ENCODE data around the gene ARHGAP31.
"Not testable (repeated sequence)": the region's sequence is repeated elsewhere in the genome, so short reads cannot be mapped to it uniquely, and the experiment has no call there.

ARHGAP31 gene

DNA sequence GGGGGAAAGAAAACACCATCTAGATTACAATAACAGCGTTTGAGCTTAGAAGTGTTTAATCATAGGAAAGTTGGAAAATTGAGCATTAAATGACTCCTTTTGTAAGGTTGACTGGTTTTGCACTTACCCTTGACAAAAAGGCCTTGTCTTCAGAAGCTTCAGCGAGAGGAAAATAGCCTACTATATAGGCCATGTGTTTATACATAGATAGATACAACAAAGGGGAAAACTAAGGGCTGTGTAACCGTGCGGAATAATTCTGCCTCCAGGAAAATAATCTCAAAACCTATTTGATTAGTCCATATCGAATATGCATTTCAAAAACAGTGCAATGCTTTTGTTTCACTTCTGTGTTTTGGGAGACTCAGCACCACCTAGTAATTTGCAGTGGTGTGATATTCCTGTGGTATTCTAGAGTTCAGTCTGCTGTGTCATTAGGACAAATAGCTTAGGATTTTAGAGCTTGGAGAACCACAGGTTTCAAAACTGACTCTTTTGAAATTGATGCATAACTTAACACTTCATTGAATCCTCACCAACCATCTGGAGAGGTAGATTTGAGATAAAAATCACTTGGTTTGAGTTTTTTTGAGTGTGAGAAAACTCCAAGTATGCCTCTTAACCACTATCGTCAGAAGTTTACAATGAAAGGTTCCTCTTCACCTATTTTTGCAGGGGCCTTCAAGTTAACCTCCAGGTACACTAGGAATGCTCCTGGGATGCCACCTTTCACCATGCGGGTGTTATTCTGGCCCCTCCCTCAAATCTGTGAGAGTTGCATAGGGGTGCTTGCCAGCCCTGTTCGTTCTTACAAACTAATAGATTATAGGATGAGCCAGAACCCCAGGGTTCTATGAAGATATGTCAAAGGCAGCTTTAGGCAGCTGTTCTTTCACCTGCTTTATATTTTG lies 1.9 kb downstream of the ARHGAP31 start:
- no peak for DNase-seq (ENCODE audit: low spot score)

DNA sequence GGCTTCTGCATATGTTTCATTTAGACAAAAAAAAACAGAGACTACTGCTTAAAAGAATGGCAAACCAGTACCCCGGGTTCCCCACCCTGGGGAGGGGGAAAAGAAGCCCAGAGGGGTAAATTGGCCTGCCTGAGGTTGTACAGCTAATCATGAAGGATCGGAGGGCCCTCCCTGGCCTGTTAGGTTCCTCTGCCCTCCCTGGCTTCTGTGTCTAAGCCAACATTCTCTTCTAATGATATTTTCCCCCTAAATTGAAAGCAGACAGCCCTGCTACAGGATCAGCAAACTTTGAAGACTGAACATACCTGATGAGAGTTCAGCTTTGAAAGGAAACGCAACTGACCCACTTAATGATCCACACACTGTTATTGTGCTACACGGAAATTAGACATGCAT lies 2.5 kb downstream of the ARHGAP31 start:
- DNase-seq (ENCODE audit: low spot score): no peak

DNA sequence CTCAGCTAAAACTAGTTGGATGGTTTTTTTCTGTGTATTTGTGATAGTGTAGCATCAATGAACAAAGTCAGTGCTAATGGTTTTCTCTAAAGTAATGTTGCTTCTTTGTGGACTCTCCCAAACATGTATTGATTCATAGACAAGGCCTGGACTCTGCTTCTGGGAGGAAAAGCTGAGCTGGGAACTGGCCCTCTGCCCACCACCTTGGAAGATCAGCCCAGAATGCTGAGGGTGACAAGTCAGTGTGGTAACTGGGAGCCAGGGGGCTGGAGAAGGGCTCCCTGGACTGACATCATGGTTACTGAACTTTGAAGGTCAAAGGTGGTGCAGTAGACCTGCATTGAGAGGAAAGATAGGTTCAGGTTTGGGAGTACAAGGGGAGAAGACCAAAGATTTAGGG lies 3.0 kb downstream of the ARHGAP31 start:
- DNase-seq (ENCODE audit: low spot score): no peak

DNA sequence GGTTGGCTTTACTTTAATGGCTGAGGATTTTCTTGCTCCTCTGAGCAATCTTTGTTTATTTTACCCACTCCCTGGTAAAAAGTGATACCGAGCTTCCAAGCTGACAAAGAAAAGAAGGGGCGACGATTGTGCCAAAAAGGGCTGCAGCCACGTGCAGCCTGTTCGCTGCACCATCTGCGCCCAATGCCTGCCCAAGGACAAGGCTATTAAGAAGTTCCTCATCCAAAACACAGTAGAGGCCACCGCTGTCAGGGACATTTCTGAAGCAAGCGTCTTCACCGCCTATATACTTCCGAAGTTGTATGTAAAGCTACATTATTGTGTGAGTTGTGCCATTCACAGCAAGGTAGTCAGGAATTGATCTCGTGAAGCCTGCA lies 4.4 kb downstream of the ARHGAP31 start:
- no peak for DNase-seq (ENCODE audit: low spot score)

DNA sequence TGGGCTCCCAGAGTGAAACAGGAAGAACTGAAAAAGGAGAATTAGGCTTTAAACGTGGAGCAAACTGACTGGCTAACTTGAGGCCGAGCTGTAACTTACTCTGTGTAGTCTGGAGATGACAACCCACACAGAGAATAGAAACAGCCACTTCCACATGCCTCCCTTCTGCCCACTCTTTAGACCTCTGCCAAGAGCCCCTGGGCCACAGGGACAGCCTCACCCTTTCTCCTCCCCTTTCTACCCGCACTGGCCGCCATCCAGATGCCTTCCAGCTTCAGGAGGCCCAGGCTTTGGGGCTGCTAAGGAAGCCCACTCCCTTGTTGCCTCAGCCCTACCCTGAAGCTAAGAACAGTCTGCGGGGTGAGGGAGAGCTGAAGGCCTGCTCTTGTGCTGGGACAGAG lies 6.8 kb downstream of the ARHGAP31 start:
- DNase-seq (ENCODE audit: low spot score): no peak

DNA sequence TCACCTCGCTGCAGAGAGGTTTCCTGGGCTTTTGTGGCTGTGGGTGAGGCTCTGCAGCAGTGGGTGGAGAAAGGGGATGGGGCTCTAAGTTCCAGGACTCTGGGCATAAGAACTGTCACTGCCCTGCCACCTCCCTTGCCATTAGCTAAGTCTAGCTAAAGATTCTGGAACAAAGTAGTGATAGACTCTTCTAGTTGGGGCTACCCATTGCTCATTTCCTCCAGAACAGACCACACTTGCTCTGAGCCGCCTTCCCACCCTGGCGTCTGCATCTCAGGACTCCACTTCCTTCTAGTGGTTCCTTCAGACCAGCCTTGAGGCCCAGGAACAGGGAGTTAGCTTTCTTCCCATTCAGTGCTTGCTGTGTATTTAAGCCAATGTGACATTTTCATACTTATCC lies 7.5 kb downstream of the ARHGAP31 start:
- no peak for DNase-seq (ENCODE audit: low spot score)

DNA sequence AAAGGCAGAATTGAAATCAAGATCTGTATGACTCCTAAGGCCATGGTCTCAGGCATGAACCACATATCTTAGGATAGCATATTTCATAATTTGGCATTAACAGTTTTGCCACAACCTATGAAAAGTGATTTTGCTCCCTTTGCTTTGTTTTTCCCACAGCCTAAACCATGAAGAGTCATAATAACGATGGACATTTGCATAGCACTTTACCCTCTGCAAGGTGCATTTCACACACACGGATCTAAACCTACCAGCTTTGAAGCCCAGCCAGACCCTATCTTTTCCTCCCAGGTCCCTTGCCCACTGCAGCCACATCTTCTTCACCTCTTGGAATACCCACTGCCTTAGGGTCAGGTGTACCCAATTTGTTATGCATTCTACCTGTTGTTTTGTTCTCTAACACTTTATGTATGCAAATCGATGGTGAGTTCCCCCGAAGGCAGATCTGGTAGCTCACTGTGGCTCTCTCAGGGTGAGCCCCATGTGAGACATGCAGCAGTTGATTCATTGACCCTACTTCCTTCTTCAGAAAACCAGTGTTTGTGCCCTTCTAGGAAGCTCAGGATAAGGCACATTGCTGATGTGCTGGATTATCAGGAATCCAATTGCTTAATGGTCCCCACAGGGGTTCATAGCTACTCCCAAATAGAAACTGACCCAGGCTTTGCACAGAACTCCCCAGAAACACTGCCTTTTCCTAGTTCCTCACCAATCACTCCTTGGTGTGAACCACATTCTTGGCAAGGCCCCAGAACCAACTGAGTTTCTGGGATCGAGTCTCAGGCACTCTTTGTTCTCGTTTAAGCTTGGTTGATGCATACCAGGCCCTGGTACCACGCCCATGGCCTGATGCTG lies 8.7 kb downstream of the ARHGAP31 start:
- DNase-seq (ENCODE audit: low spot score): no peak

DNA sequence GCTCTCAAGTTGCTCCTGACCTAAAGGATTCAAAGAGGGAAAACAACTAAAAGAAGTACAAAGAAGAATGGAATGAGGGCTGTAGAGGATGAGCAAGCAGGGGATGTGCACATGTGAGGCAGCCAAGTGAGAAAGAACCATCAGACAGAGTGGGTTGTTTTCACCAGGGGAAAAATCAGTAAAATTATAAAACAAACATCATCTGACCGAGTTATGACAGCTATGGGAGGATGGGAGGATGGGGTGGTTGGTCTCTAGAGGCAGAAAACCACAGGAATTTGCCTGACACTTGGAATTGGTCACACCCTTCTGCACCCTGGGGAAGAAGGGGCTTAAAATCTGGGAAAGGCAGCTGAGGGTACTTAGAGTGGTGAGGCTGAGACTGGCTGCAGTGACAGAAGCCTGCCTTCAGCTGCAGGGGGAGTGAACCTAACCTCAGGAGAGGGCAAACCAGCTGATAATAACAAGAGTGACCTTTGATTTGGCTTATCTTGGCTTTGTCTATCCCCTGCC lies 10.1 kb downstream of the ARHGAP31 start:
- DNase-seq (ENCODE audit: low spot score): no peak

DNA sequence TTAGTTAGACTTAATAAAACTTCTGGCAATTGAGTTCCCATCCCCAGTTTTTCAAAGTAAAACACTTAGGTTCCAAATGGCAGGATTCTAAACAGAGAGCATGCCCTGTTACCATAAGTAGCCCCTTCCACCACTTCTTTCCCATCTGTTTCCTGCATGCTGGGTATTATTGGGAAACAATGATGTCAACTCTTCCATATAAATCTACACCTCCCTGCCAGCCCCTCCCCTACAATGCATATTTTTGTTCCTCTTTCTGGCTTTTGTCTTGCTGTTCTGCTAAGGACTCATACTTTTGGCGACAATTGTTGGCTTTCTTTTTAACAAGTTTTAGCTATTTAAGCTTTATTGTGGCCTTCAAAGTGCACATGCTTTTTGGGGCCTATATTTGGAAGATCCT lies 11.1 kb downstream of the ARHGAP31 start:
- no peak for DNase-seq (ENCODE audit: low spot score)

DNA sequence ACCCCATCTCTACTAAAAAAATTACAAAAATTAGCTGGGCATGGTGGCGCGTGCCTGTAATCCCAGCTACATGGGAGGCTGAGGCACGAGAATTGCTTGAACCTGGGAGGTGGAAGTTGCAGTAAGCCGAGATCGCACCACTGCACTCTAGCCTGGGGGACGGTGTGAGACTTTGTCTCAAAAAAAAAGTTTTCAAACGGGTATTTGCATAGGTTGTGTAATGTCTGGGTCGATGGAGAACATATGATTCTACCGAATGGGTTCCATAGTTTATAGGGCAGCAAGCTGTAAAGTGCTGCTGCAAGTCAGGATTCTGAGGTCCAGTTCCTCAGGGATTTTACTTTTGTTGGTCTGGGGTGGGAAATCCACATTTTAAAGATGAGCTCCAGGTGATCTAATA lies 12.2 kb downstream of the ARHGAP31 start:
- not testable (repeated sequence) for DNase-seq (ENCODE audit: low spot score)

DNA sequence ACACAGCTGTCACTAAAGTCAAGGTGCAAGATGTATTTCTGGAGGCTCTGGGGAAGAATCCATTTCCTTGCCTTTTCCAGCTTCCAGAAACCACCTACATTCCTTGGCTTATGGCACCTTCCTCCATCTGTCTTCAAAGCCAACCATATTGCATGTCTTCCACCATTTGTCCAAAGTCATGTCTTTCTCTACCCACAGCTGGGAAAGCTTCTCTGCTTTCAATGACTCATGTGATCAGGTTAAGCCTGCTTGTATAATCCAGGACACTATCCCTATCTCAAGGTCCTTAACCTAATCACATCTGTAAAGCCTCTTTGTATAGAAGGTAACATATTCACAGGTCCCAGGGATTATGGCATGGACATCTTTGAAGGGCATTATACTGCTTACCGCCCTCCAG lies 14.2 kb downstream of the ARHGAP31 start:
- DNase-seq (ENCODE audit: low spot score): no peak

DNA sequence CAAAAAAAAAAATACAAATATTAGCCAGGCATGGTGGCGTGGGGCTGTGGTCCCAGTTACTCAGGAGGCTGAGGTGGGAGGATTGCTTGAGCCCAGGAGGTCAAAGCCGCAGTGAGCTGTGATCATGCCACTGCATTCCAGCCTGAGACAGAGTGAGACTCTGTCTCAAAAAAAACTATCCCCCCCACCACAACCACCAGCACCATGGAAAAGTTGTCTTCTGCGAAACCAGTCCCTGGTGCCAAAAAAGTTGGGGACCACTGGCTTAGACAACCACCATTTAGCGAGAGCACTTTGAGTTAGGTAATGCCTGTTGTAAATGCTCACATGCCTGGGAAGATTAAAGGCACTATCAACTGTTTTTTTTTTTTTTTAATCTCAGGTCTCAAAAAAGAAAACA lies 15.4 kb downstream of the ARHGAP31 start:
- DNase-seq (ENCODE audit: low spot score): no peak

DNA sequence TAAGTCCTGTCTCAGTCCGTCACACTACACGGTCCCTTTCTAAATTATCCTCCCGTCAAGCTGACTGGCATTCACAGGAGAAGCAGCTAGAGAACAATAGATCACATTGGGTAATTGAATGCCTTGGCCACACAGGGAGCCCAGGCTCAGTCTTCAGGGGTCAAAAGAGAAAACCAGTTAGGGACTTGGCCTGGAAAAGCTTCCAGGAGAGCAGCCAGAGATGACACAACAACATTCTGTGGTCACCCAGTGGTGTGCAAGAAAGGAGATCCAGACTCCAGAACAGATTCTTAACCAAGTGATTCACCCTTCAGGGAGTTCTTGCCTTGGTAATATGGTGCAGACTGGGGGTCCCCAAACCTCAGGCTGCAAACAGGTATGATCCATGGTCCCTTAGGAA lies 15.9 kb downstream of the ARHGAP31 start:
- no peak for DNase-seq (ENCODE audit: low spot score)

DNA sequence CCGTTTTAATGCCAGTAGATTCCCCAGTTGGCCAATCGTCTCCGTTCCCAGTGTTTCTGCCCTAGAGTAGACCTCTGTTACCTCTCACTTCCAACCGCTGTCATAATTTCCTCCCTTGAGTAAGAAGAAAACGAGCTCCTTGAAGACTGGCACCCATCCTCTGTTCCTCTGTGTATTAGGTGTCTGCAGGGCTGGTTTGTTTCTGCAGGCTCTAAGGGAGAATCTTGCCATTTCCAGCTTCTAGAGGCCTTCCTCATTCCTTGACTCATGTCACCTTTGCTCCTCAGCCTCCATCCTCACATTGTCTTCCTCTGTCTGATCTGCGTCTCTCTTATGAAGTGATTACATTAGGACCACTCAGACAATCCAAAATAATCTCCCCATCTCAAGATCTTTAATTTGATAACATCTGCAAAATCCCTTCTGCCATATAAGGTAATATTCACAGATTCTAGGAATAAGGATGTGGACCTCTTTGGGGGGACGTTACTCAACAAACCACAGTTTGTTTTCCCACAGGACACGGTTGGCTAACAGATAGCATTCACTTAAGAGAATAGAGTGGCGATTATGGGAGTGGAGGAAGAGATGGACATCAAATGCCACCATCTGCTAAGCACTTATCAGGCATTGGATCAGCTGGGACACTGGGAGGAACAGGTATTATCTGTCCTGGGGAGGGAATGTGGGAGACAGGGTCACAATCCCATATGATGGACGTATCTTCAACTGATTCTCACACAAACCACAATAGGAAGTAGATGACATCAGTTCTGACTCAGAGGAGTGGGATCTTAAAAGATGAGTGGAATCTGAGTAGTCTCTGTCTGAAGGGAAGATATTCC lies 17.1 kb downstream of the ARHGAP31 start:
- DNase-seq (ENCODE audit: low spot score): no peak

DNA sequence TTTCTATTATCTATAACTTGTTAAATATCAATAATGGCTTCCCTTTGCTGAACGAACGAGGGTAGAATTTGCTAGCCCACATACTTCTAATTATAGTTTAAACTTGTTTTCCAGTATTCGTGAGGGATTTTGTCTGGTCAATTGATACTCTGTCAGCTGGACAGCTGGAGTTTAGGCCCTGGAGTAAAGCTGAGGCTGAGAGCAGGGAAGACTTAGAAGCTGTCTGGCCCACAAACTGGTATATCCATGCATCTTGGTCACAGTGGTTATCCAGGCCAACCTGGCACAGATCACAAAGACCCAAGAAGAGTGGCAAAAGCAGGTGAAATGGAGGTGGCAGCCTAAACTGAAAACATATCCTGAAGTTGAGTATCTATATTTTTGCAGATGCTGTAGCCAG lies 19.3 kb downstream of the ARHGAP31 start:
- DNase-seq (ENCODE audit: low spot score): no peak

DNA sequence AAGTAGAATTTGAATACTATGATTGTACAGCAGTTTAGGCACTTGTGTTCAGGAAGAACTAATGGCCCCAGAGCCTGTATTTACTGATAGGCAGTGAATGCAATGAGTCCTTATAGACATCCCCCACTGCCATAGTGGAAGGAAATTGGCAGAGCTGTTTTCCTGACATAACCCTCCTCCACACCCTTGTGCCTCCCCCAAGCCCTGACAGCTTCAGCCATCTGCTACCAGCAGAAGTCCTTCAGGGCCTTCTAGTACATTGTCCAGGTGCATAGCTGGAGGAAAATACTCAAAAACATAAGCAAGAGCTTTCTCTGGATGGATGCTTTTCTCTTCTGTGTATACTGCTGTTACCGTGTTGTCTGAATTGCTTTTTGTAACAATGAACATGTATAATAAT lies 20.6 kb downstream of the ARHGAP31 start:
- DNase-seq (ENCODE audit: low spot score): no peak

DNA sequence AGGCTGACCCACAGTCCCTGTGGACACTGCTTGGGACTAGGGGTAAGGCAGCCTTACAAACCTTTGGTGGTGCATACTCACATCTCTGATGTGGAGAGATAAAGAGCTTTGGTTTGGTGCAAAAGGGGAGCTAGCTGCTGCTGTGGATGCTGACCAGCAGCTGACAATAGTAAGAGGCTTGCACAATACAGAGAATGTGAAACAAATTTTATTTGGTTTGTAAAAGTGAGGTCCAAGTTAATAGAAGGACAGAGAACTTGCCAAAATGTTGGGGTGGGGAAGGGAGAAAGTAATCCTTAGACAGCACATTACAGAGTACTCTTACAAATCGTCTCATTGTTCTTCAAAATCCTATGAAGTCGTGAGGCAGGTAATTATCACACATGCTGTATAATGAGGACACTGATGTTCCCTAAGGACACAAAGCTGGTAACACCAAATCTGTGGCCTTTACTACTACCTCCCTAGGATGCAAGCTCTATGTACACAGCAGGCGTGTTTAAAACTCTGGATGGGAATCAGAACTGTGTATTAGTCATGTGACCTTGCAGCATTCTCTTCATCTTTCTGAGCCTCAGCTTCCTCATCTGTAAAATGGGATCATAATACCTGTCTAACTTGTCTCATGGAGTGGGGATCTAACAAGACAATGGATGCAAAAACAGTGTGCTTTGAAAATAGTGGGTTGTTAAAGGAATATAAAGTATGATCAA lies 21.6 kb downstream of the ARHGAP31 start:
- DNase-seq (ENCODE audit: low spot score): no peak

DNA sequence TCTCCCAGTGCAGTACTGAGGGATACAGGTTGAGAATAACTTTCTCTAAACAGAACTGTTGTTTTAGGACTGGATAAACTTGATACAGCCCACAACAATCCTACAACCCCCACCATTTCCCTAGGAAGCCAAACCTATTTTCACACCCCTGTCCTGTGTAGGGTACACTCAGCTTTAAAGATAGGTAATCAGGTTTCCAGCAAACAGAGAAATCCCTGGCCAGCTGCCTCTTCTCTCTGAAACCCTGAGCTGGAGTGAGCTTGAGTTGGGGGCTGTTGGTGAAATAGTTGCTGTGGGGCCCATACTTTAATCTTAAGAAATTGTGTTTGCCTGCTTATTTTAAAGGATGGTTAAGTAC lies 22.1 kb downstream of the ARHGAP31 start:
- DNase-seq (ENCODE audit: low spot score): no peak

DNA sequence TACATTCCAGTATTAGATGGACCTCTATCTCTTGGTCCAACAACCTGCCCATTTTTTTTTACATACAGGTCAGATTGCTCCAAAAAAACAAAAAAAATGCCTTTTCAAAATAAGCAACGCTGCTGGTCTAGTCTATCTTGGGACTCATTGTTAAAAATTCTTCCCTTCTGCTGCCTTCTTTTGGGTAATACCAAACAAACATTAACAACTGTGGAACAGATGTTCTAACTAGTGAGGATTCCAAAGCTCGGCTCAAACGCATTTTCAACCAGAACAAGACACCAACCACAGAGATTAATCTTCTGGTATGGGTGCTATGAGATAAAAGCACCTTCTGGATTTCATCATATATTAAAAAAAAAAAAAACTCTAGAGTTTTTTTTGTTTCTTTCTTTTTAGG lies 24.7 kb downstream of the ARHGAP31 start:
- DNase-seq (ENCODE audit: low spot score): no peak

DNA sequence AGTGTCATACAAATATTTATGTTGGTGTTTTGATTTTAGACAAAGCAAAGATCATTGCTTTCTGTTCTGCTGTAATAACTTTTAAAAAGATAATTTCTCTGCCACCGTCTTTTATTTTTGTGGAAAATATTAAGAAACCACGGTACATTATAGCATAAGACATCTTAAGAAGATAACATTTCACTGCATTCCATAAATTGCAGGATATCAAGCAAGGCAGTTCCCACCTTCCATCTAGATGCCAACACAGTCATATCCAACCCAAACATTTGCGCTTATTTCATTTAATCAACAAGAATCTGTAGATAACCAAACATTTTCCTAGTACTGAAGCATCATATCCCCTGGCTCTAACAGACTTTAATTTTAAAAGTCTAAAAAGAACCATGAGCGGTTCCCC lies 25.1 kb downstream of the ARHGAP31 start:
- DNase-seq (ENCODE audit: low spot score): no peak

DNA sequence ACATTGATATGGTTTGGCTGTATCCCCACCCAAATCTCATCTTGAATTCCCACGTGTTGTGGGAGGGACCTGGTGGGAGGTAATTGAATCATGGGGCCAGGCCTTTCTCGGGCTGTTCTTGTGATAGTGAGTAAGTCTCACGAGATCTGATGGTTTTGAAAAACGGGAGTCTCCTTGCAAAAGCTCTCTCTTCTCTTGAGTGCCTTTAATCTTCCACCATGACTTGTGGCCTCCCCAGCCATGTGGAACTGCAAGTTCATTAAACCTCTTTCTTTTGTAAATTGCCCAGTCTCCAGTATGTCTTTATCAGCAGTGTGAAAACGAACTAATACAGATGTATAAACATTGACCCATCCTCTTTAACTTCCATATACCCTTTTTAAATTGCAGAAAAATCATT lies 26.6 kb downstream of the ARHGAP31 start:
- not testable (repeated sequence) for DNase-seq (ENCODE audit: low spot score)

Measured in CD4-positive, alpha-beta T cell treated with Interleukin-15 for 4 hours (primary cell).